ENCODE data around the gene TTLL11.

DNA sequence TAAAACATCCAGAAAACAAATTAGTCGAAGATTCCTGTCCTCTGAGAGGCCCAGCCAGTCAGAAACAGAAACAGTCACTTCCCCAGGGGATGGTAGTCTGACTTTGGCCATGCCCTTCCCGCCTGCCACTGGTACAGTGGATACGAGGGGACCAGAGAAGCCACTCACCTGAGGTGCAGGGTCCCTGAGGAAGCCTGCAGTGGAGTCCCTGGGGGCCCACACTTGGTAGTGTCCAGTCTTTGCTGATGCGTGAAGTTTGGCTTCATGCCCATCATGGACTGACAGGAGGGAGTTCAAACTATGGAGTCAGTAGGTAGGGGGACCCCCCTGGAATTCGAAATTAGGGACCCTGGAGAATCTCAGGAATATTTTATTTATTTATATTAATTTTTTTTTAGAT, 294.2 kb downstream of the TTLL11 start:
- TF ChIP-seq, protein P1, sequence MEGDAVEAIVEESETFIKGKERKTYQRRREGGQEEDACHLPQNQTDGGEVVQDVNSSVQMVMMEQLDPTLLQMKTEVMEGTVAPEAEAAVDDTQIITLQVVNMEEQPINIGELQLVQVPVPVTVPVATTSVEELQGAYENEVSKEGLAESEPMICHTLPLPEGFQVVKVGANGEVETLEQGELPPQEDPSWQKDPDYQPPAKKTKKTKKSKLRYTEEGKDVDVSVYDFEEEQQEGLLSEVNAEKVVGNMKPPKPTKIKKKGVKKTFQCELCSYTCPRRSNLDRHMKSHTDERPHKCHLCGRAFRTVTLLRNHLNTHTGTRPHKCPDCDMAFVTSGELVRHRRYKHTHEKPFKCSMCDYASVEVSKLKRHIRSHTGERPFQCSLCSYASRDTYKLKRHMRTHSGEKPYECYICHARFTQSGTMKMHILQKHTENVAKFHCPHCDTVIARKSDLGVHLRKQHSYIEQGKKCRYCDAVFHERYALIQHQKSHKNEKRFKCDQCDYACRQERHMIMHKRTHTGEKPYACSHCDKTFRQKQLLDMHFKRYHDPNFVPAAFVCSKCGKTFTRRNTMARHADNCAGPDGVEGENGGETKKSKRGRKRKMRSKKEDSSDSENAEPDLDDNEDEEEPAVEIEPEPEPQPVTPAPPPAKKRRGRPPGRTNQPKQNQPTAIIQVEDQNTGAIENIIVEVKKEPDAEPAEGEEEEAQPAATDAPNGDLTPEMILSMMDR (IDR thresholded peaks at IDR 0.05; ENCODE audit: insufficient read depth, low read depth, low read length), result no peak
- TF ChIP-seq EZH2 (IDR thresholded peaks at IDR 0.05; ENCODE audit: insufficient read depth, low read length), result no peak
